OCI-LY7 (cell line): ENCODE results near the gene SLC12A4.

Experiments
- EZH2phosphoT487 ChIP-seq: fragments of 200-600 bp; sonication (generic); IDR thresholded peaks from 2 replicates; pipeline ENCODE4 v1.6.1; 2018; ENCODE audit warnings: low read depth, borderline replicate concordance, mild to moderate bottlenecking, mixed run types, antibody characterized with exemption, low read length, moderate library complexity, mixed read lengths
- TF ChIP-seq, protein P1 (sequence below): fragments of 200-600 bp; sonication (generic); conservative IDR thresholded peaks from 2 replicates; pipeline ENCODE4 v1.5.1; 2014; ENCODE audit warnings: mild to moderate bottlenecking, antibody characterized with exemption, low read length, moderate library complexity, mixed read lengths

GRCh38 chr16:67926181-67926750 lies 42.2 kb downstream of the SLC12A4 start:
- TF ChIP-seq, protein P1, sequence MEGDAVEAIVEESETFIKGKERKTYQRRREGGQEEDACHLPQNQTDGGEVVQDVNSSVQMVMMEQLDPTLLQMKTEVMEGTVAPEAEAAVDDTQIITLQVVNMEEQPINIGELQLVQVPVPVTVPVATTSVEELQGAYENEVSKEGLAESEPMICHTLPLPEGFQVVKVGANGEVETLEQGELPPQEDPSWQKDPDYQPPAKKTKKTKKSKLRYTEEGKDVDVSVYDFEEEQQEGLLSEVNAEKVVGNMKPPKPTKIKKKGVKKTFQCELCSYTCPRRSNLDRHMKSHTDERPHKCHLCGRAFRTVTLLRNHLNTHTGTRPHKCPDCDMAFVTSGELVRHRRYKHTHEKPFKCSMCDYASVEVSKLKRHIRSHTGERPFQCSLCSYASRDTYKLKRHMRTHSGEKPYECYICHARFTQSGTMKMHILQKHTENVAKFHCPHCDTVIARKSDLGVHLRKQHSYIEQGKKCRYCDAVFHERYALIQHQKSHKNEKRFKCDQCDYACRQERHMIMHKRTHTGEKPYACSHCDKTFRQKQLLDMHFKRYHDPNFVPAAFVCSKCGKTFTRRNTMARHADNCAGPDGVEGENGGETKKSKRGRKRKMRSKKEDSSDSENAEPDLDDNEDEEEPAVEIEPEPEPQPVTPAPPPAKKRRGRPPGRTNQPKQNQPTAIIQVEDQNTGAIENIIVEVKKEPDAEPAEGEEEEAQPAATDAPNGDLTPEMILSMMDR: no peak
- no peak for TF ChIP-seq EZH2phosphoT487
